ENCODE results near the gene KIF5A.

DNA sequence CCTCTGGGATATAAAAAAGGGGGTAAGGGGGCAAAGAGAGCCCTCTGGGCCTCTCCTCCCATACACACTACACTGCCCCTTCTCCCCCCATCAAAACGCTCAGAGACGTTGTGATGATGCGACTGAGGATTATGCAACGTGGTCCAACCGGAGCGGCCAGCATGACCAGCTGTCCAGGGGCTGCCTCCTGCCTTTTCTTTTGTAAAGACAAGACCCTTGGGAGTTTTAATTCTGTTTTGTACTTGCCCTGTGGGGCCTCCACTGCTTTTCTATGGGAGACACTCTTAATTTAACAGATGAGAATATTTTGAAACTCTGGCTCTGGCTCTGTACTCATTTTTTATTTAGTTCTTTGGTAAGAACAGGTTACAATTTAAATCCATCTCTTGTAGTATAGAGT lies 20.0 kb upstream of the KIF5A start:
- no peak for TF ChIP-seq CTCF (IDR thresholded peaks at IDR 0.05; ENCODE audit: insufficient read depth, low read length, poor library complexity, severe bottlenecking)
- TF ChIP-seq EZH2phosphoT487 (conservative IDR thresholded peaks at IDR 0.05; ENCODE audit: low read length): no peak

All from SU-DHL-6 (cell line).